Nephron (organoid): Measurements from ENCODE around the gene CCDC187.

Experiments
- H3K27ac Mint-ChIP-seq, 3 experiments: 2 replicates each; pipeline ENCODE4 v1.8.0; 2020; ENCODE audit warnings: mixed read lengths in 3 of 3, mild to moderate bottlenecking in 2 of 3, moderate library complexity in 1 of 3
- H3K27me3 Mint-ChIP-seq: 2 replicates; pipeline ENCODE4 v1.8.0; 2021; ENCODE audit warnings: low read depth, mild to moderate bottlenecking, moderate library complexity, mixed read lengths
- H3K36me3 Mint-ChIP-seq: 2 replicates; pipeline ENCODE4 v1.8.0; 2020; ENCODE audit warnings: low read depth, mixed read lengths
- H3K4me1 Mint-ChIP-seq: 2 replicates; pipeline ENCODE4 v1.8.0; 2020; ENCODE audit warnings: mixed read lengths
- H3K4me3 Mint-ChIP-seq, 3 experiments: 2 replicates each; pipeline ENCODE4 v1.8.0; 2020; ENCODE audit warnings: mild to moderate bottlenecking in 3 of 3, mixed read lengths in 3 of 3, moderate library complexity in 2 of 3
- H3K9me3 Mint-ChIP-seq: 2 replicates; pipeline ENCODE4 v1.8.0; 2020; ENCODE audit warnings: mixed read lengths
- CTCF ChIP-seq, 3 experiments: fragments of 200-600 bp; sonication (generic); IDR thresholded peaks; one replicate each; pipeline ENCODE4 v1.5.0; 2021; ENCODE audit warnings: antibody characterized with exemption in 3 of 3; ENCODE audit not compliant: unreplicated experiment in 3 of 3

Gene CCDC187

DNA sequence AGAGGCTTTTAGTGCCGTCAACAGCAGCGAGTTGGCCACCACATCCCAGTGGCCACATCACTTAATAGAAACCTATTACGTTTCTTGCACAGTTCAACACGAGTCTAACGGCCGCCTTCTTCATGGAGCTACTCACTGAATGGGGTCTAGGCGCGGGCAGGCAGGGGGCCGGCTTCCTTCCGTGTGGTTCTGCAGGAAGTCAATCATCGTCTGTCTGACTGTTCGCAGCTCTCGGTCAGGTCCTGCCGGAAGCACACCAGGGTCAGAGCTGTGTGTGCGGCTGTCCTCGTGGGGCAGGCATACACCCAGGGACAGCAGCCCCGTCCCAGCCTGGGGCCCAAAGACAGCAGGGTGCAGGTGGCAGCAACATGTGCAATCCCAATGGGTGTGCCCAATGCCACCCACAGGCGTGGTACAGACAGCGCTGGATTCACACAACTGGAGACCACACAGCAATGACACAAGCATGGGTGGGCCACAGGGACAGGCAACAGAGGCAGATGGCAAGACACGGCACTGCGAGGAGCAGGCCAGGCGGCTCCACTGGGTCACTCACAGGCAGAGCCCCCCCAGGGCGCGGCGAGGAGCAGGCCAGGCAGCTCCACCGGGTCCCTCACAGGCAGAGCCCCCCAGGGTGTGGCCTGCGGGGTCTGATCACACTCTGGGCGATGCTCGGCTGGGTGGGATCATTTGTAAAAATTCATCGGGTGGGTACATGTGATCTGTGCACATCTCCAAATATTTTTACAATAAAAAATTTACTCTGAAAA, 79.8 kb downstream of the CCDC187 start:
- Mint-ChIP-seq H3K27me3 (peaks cover 4% of the 10 kb centered on the region), H3K27ac (no peak overlapping the region), H3K9me3 (no peaks in the 10 kb centered on the region), H3K4me3 (no peak overlapping the region), H3K4me1 (peaks cover 8% of the 10 kb centered on the region), H3K36me3 (peaks cover 25% of the 10 kb centered on the region)
- TF ChIP-seq CTCF (IDR thresholded peaks at IDR 0.05; ENCODE audit: unreplicated experiment in 3 of 3), result no peak

DNA sequence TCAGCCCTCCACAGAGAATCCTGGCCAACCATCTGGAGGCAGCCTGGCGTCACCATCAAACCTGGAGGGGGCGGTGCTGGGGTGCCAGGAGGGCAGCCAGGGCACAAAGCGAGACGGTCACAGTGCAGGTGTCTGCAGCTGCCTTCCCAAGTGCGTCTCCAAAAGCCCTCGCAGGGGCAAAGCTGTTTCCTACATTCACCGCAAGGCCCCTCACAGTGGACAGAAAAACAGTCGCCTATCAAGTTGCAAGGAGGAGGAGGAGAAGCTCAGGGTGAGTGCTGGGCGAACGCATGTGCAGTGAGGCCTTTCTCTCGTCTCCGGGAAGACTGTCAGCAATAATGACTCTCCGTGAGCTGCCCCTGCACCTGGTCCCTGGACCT, 81.0 kb downstream of the CCDC187 start:
- Mint-ChIP-seq H3K27me3 (peaks cover 1% of the 10 kb centered on the region), H3K27ac (no peak overlapping the region), H3K9me3 (no peaks in the 10 kb centered on the region), H3K4me1 (peaks cover 8% of the 10 kb centered on the region), H3K4me3 (no peak overlapping the region), H3K36me3 (peaks cover 25% of the 10 kb centered on the region)
- TF ChIP-seq CTCF (IDR thresholded peaks at IDR 0.05; ENCODE audit: unreplicated experiment in 3 of 3), result no peak

DNA sequence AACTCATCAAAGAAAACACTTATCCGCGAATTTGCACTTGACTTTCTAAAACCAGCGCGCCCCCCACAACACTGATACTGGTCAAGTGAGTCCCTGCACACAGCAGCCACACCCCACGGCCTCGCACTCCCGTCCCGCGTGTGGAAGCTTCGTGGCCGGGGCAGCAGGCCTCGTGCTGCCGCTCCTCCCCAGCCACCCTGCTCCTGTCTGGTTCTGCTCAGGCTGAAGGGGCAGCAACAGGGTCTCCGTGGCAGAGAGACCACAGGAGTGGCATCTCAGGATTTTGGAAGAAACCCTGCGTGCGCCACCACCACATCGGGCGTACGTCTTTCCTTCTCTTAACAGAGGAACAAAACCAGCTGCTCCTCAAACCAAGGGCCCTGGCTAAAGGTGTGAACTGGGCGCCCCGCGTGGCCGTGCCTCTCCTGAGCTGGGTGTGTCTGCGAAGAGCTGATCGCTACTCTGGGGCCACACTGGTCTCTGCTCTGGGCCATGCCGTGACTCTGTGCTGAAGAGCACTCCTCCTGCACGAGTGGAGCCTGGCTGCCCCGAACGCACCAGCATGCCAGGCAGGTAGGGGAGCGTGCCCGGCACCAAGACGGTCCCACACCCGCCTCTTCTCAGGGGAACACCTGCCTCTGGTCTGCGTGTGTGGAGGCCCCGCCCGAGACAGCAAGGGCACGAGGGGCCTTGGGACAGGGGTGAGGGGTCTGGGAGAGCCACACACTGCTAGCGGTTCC, 81.6 kb downstream of the CCDC187 start:
- no peak for TF ChIP-seq CTCF (IDR thresholded peaks at IDR 0.05; ENCODE audit: unreplicated experiment in 3 of 3)
- Mint-ChIP-seq H3K27ac (no peak overlapping the region), H3K27me3 (no peaks in the 10 kb centered on the region), H3K4me3 (no peak overlapping the region), H3K36me3 (peaks cover 25% of the 10 kb centered on the region), H3K9me3 (no peaks in the 10 kb centered on the region), H3K4me1 (peaks cover 8% of the 10 kb centered on the region)

GRCh38 chr9:136220017-136220729, 83.7 kb downstream of the CCDC187 start:
- Mint-ChIP-seq H3K9me3 (no peaks in the 10 kb centered on the region), H3K36me3 (peaks cover 32% of the 10 kb centered on the region), H3K27ac (no peak overlapping the region), H3K4me3 (no peak overlapping the region), H3K4me1 (peaks cover 8% of the 10 kb centered on the region), H3K27me3 (no peaks in the 10 kb centered on the region)
- TF ChIP-seq CTCF (IDR thresholded peaks at IDR 0.05; ENCODE audit: unreplicated experiment in 3 of 3), result no peak

- Mint-ChIP-seq H3K36me3 (peaks cover 38% of the 10 kb centered on the region), H3K4me3 (no peak overlapping the region), H3K27me3 (no peaks in the 10 kb centered on the region), H3K4me1 (peaks cover 8% of the 10 kb centered on the region), H3K27ac (no peak overlapping the region), H3K9me3 (no peaks in the 10 kb centered on the region)
- no peak for TF ChIP-seq CTCF (IDR thresholded peaks at IDR 0.05; ENCODE audit: unreplicated experiment in 3 of 3)
Observed at GRCh38 chr9:136219276-136219675, 84.6 kb downstream of the CCDC187 start.
